HG03460 (cell line): ENCODE results near the gene PIKFYVE.
A peak's percentile ranks its signal among the peaks of the same experiment; 100 is the strongest.
"Not testable (repeated sequence)": the region's sequence is repeated elsewhere in the genome, so short reads cannot be mapped to it uniquely, and the experiment has no call there.

ENCODE experiments used
- ATAC-seq: cut with Tn5 transposase; IDR thresholded peaks from one replicate; pipeline ENCODE4 v1.9.1; 2021; ENCODE audit not compliant: unreplicated experiment

PIKFYVE gene

GRCh38 chr2:208265801-208266552 lies at the start of gene PIKFYVE:
PIKFYVE (plus strand) TSS chr2:208266255; CDS start chr2:208271520, 5,265 bp downstream.
- ATAC-seq: peak; percentile 80

- ATAC-seq: not testable (repeated sequence)
Measured at GRCh38 chr2:208221873-208222272, 44.2 kb upstream of the PIKFYVE start.

- no peak for ATAC-seq
Measured at GRCh38 chr2:208222351-208222750, 43.7 kb upstream of the PIKFYVE start.

GRCh38 chr2:208224802-208225201 lies 41.3 kb upstream of the PIKFYVE start:
- no peak for ATAC-seq

GRCh38 chr2:208227581-208228232 lies 38.3 kb upstream of the PIKFYVE start:
- ATAC-seq: no peak

- ATAC-seq: no peak
Measured at GRCh38 chr2:208228476-208228875, 37.6 kb upstream of the PIKFYVE start.

- no peak for ATAC-seq
Measured at GRCh38 chr2:208234786-208235185, 31.3 kb upstream of the PIKFYVE start.

- ATAC-seq: no peak
Measured at GRCh38 chr2:208235860-208236259, 30.2 kb upstream of the PIKFYVE start.

GRCh38 chr2:208239770-208240493 lies 26.1 kb upstream of the PIKFYVE start:
- no peak for ATAC-seq

GRCh38 chr2:208240619-208241209 lies 25.3 kb upstream of the PIKFYVE start:
- ATAC-seq: no peak

GRCh38 chr2:208244422-208244821 lies 21.6 kb upstream of the PIKFYVE start:
- no peak for ATAC-seq

GRCh38 chr2:208245746-208246145 lies 20.3 kb upstream of the PIKFYVE start:
- ATAC-seq: no peak

GRCh38 chr2:208248601-208249000 lies 17.5 kb upstream of the PIKFYVE start:
- no peak for ATAC-seq

- ATAC-seq: no peak
Measured at GRCh38 chr2:208249296-208249695, 16.8 kb upstream of the PIKFYVE start.

- ATAC-seq: no peak
Measured at GRCh38 chr2:208250388-208250787, 15.7 kb upstream of the PIKFYVE start.

- no peak for ATAC-seq
Measured at GRCh38 chr2:208251098-208251497, 15.0 kb upstream of the PIKFYVE start.

- no peak for ATAC-seq
Measured at GRCh38 chr2:208252716-208253492, 13.2 kb upstream of the PIKFYVE start.

GRCh38 chr2:208253600-208254117 lies 12.4 kb upstream of the PIKFYVE start:
- no peak for ATAC-seq

- ATAC-seq: peak; percentile 64
Measured at GRCh38 chr2:208254118-208254870, 11.8 kb upstream of the PIKFYVE start.
